IMR-90 (cell line): Measurements from ENCODE around the gene CADM4. TPM values are rescaled to one million over a fixed set of nuclear protein-coding genes. Genes with fewer than 3 reads are reported as not detected.

ENCODE experiments used
- ATAC-seq: fragments of 200-7000 bp; cut with Tn5 transposase; 2 replicates; pipeline ENCODE4 v1.9.1; 2020; ENCODE audit warnings: low read depth, mild to moderate bottlenecking, moderate library complexity
- BruUV-seq: library from RNA; stranded (reverse); fragments of 400-500 nt; replicated peaks from 2 replicates; lab custom pipeline; 2021; lab: Mats Ljungman, UMichigan
- CTCF ChIA-PET: fragments of 300-600 bp; formaldehyde crosslinking; extraction: SDS; loops from one replicate; lab custom pipeline; 2021; ENCODE audit warnings: antibody characterized with exemption; lab: Yijun Ruan, JAX
- POLR2A ChIA-PET: fragments of 300-600 bp; sonication (Branson Sonifier 250); formaldehyde crosslinking; loops from one replicate; lab custom pipeline; 2022; ENCODE audit warnings: antibody characterized with exemption; ENCODE audit not compliant: unreplicated experiment; lab: Charles Lee
- DNase-seq: peaks from one replicate; pipeline ENCODE4 v3.0.0; 2013
- H2AFZ ChIP-seq: replicated peaks from 2 replicates; pipeline ENCODE3; 2013; ENCODE audit warnings: low read length, mild to moderate bottlenecking; ENCODE audit not compliant: poor library complexity
- H2AK5ac ChIP-seq: 2 replicates; pipeline ENCODE4 v1.6.1; 2013; ENCODE audit warnings: low read depth, low read length, inconsistent platforms
- H2AK9ac ChIP-seq: replicated peaks from 2 replicates; pipeline ENCODE3; 2013; ENCODE audit warnings: mild to moderate bottlenecking, low read depth, low read length, moderate library complexity; ENCODE audit not compliant: poor library complexity
- H2BK120ac ChIP-seq: 2 replicates; pipeline ENCODE4 v1.6.1; 2013; ENCODE audit warnings: low read depth, low read length, inconsistent platforms
- H2BK15ac ChIP-seq: 3 replicates; pipeline ENCODE4 v1.6.1; 2013; ENCODE audit warnings: low read depth, low read length, inconsistent platforms
- H2BK20ac ChIP-seq: 2 replicates; pipeline ENCODE4 v1.6.1; 2013; ENCODE audit warnings: low read depth, mild to moderate bottlenecking, inconsistent platforms, low read length, moderate library complexity
- H2BK5ac ChIP-seq: 2 replicates; pipeline ENCODE4 v1.6.1; 2013; ENCODE audit warnings: mild to moderate bottlenecking, low read depth, low read length, inconsistent platforms; ENCODE audit not compliant: poor library complexity, severe bottlenecking
- H3K14ac ChIP-seq: replicated peaks from 2 replicates; pipeline ENCODE4 v1.6.1; 2013; ENCODE audit warnings: low read depth, low read length, inconsistent platforms
- H3K18ac ChIP-seq: 2 replicates; pipeline ENCODE4 v1.6.1; 2013; ENCODE audit warnings: low read depth, low read length, control low read depth
- H3K23ac ChIP-seq: 2 replicates; pipeline ENCODE4 v1.6.1; 2013; ENCODE audit warnings: low read depth, low read length, inconsistent platforms
- H3K27ac ChIP-seq: 2 replicates; pipeline ENCODE4 v1.5.1; 2013; ENCODE audit warnings: mild to moderate bottlenecking, control low read depth, low read length; ENCODE audit not compliant: insufficient read depth
- H3K27me3 ChIP-seq: 2 replicates; pipeline ENCODE4 v1.6.1; 2013; ENCODE audit warnings: low read length; ENCODE audit not compliant: control insufficient read depth, insufficient read depth
- H3K36me3 ChIP-seq: 2 replicates; pipeline ENCODE4 v1.6.1; 2013; ENCODE audit warnings: low read length, mixed read lengths; ENCODE audit not compliant: control insufficient read depth, insufficient read depth
- H3K4ac ChIP-seq: 2 replicates; pipeline ENCODE4 v1.6.1; 2013; ENCODE audit warnings: low read depth, low read length, inconsistent platforms
- H3K4me1 ChIP-seq: 2 replicates; pipeline ENCODE4 v1.6.1; 2013; ENCODE audit warnings: low read length, mixed read lengths; ENCODE audit not compliant: control insufficient read depth, insufficient read depth
- H3K4me2 ChIP-seq: 2 replicates; pipeline ENCODE4 v1.6.1; 2013; ENCODE audit warnings: low read depth, mild to moderate bottlenecking, control low read depth, low read length, moderate library complexity
- H3K4me3 ChIP-seq: 2 replicates; pipeline ENCODE4 v1.5.1; 2013; ENCODE audit warnings: low read depth, mild to moderate bottlenecking, control low read depth, low read length, moderate library complexity; ENCODE audit not compliant: insufficient read depth
- H3K56ac ChIP-seq: 2 replicates; pipeline ENCODE4 v1.6.1; 2013; ENCODE audit warnings: low read length, inconsistent platforms; ENCODE audit not compliant: insufficient read depth; ENCODE audit errors: extremely low read depth
- H3K79me1 ChIP-seq, 2 experiments: 2 replicates each; pipeline ENCODE4 v1.6.1; 2013; ENCODE audit warnings: low read length in 2 of 2, inconsistent platforms in 1 of 2, low read depth in 1 of 2
- H3K9ac ChIP-seq: 2 replicates; pipeline ENCODE4 v1.6.1; 2013; ENCODE audit warnings: low read depth, low read length, control low read depth
- H3K9me1 ChIP-seq: 2 replicates; pipeline ENCODE4 v1.6.1; 2013; ENCODE audit warnings: low read length, inconsistent platforms; ENCODE audit not compliant: insufficient read depth
- H3K9me3 ChIP-seq: 2 replicates; pipeline ENCODE4 v1.6.1; 2013; ENCODE audit warnings: low read length; ENCODE audit not compliant: control insufficient read depth, insufficient read depth
- H4K20me1 ChIP-seq: 2 replicates; pipeline ENCODE4 v1.6.1; 2013; ENCODE audit warnings: low read length, inconsistent platforms; ENCODE audit not compliant: insufficient read depth
- H4K5ac ChIP-seq: 2 replicates; pipeline ENCODE4 v1.6.1; 2013; ENCODE audit warnings: mild to moderate bottlenecking, low read depth, low read length, control low read depth
- H4K8ac ChIP-seq, 2 experiments: 2 replicates each; pipeline ENCODE4 v1.6.1; 2013; ENCODE audit warnings: low read depth in 2 of 2, low read length in 2 of 2, control low read depth in 1 of 2, inconsistent platforms in 1 of 2
- H4K91ac ChIP-seq: 2 replicates; pipeline ENCODE4 v1.6.1; 2013; ENCODE audit warnings: low read depth, low read length, inconsistent platforms; ENCODE audit not compliant: insufficient read depth
- BHLHE40 ChIP-seq: fragments of 150-350 bp; IDR thresholded peaks from 2 replicates; pipeline ENCODE4 v1.6.1; 2016; ENCODE audit warnings: mild to moderate bottlenecking, low read depth, low read length
- CEBPB ChIP-seq: IDR thresholded peaks from 2 replicates; pipeline ENCODE4 v1.6.1; 2012; ENCODE audit warnings: low read depth, low read length, improper control_type of control experiment
- CHD1 ChIP-seq: IDR thresholded peaks from 2 replicates; pipeline ENCODE4 v1.6.1; 2012; ENCODE audit warnings: low read depth, low read length, improper control_type of control experiment
- CTCF ChIP-seq: conservative IDR thresholded peaks from 2 replicates; pipeline ENCODE4 v1.5.1; 2012; ENCODE audit warnings: mild to moderate bottlenecking, low read depth, low read length, improper control_type of control experiment
- FOS ChIP-seq: fragments of 150-350 bp; IDR thresholded peaks from 2 replicates; pipeline ENCODE4 v1.6.1; 2016; ENCODE audit warnings: low read depth, low read length
- MAZ ChIP-seq: IDR thresholded peaks from 2 replicates; pipeline ENCODE4 v1.6.1; 2012; ENCODE audit warnings: low read depth, mild to moderate bottlenecking, low read length, improper control_type of control experiment, moderate library complexity, borderline replicate concordance
- MXI1 ChIP-seq: IDR thresholded peaks from 2 replicates; pipeline ENCODE4 v1.6.1; 2012; ENCODE audit warnings: low read depth, mild to moderate bottlenecking, low read length, moderate library complexity, borderline replicate concordance
- NFE2L2 ChIP-seq: fragments of 150-350 bp; IDR thresholded peaks from 2 replicates; pipeline ENCODE4 v1.6.1; 2016; ENCODE audit warnings: low read depth, mild to moderate bottlenecking, low read length
- RAD21 ChIP-seq: IDR thresholded peaks from 2 replicates; pipeline ENCODE4 v1.6.1; 2012; ENCODE audit warnings: low read length, improper control_type of control experiment
- RFX5 ChIP-seq: IDR thresholded peaks from 2 replicates; pipeline ENCODE4 v1.8.0; 2012; ENCODE audit warnings: low read depth, mild to moderate bottlenecking, low read length, moderate library complexity
- SMC3 ChIP-seq: fragments of 150-350 bp; IDR thresholded peaks from 2 replicates; pipeline ENCODE4 v1.6.1; 2016; ENCODE audit warnings: low read depth, mild to moderate bottlenecking, antibody characterized with exemption, low read length, moderate library complexity
- WGBS, 2 experiments: methylation state at CpG; one replicate each; pipeline versions ENCODE4 v1.1.5 to v1.1.7; 2013; ENCODE audit warnings: missing lambda C conversion rate in 2 of 2; ENCODE audit not compliant: insufficient read length in 1 of 2; ENCODE audit errors: extremely low coverage in 2 of 2; 5-methylcytosine and 5-hydroxymethylcytosine counted together
- dilution Hi-C: fragments of 300-500 bp; cut with HindIII; formaldehyde crosslinking; loops from one replicate; pipeline ENCODE4 v1.14.3; 2018; ENCODE audit warnings: low sequenced_read_pairs; ENCODE audit not compliant: unreplicated experiment
- in situ Hi-C: fragments of 300-500 bp; cut with MboI; formaldehyde crosslinking; loops from 3 replicates; pipeline ENCODE4 v1.14.3; 2019; ENCODE audit warnings: low sequenced_read_pairs, inconsistent platforms, mixed read lengths
- intact Hi-C: fragments of 100-400 bp; cut with micrococcal nuclease; formaldehyde crosslinking; loops from 2 replicates; pipeline ENCODE4 v1.10.0; 2022
- polyA plus RNA-seq, 3 experiments: library from polyadenylated mRNA; depleted of rRNA; stranded (reverse); fragments of >200 nt; gene quantifications; 2 replicates each; pipeline ENCODE4 v1.2.3, GENCODE V29; 2012; ENCODE audit warnings: low replicate concordance in 1 of 3
- total RNA-seq: library from RNA; depleted of rRNA; stranded (reverse); fragments of >200 nt; gene quantifications from 2 replicates; pipeline ENCODE4 v1.2.3, GENCODE V29; 2012
- TF ChIP-seq, protein P1 (sequence below): fragments of 150-350 bp; IDR thresholded peaks from 2 replicates; pipeline ENCODE4 v1.6.1; 2017; ENCODE audit warnings: mild to moderate bottlenecking, antibody characterized with exemption, low read length, low read depth

Gene CADM4
- total and polyA plus RNA-seq, 2 of the 4 experiments (the other 2 are of a cell fraction), result 2.0 to 4.9 TPM

DNA sequence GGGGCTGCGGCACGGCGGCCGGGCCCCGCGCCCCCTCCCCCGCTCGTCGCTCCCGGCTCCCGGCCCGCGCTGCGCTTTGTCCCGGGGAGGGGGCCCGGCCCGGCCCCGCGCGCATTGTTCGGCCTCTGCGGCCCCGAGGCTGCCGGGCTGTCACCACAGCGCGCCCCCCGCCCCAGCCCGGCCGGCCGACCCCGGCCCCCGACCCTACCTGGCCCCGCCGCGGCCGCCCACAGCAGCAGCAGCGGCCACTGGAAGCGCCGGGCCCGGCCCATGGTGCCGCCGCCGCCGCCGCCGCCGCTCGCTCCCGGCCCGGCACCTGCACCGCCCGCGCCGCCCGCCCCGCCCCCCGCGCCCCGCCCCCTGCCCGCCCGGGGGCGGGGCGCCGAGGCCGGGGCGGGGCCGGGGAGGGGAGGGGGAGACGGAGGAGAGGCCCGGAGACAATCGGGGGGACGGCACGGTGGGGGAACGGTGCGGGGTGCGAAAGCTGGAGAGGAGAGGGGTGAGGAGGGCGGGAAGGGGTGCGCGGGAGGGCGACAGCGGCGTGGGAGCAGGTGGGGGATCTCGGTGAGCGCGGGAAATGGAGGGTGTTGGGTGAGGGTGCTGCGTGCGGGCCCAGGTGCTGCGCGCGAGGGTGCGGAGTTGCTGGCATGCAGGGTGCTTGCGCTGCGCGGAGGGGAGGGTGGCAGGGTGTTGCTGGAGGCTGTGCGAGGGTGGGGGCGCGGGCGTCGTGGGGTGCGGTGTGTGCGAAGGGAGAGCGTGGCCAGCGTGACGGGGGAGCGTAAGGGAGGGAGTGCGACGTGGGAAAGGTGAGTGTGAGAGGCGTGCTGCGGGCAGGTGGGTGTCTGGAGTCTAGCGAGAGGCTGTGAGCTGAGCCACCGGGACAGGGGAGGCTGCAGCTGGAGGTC lies at the start of gene CADM4 (continued):
- TF ChIP-seq, protein P1, sequence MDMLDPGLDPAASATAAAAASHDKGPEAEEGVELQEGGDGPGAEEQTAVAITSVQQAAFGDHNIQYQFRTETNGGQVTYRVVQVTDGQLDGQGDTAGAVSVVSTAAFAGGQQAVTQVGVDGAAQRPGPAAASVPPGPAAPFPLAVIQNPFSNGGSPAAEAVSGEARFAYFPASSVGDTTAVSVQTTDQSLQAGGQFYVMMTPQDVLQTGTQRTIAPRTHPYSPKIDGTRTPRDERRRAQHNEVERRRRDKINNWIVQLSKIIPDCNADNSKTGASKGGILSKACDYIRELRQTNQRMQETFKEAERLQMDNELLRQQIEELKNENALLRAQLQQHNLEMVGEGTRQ, result no peak
- TF ChIP-seq FOS (no peak), MAZ (no peak)

DNA sequence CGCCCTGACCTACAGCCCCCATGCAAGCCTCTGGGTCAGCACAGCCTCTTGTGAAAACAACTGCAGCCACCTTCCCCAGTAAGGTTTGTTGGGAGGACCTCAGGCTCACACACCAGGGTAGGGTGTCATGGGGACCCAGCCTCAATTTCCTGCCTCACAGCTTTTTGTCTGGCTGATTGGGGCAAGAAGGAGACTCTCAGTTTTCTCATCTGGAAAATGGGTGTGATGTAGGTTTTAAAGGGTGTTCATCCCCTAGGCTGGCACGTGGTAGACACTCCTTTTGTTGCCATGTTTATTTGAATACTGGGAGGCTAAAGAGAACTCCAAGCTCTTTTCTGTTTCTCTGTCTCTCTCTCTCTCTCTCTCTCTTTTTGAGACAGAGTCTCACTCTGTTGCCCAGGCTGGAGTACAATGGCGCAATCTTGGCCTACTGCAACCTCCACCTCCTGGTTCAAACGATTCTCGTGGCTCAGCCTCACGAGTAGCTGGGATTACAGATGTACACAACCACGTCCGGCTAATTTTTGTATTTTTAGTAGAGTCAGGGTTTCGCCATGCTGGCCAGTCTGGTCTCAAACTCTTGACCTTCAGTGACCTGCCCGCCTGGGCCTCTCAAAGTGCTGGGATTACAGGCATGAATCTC lies 48.5 kb upstream of the CADM4 start:
- H3K36me3 ChIP-seq, result no peaks in the 10 kb centered on the region
- CTCF ChIA-PET, result no interaction called here
- POLR2A ChIA-PET, result no interaction called here
- no peak overlapping the region for H2AK5ac ChIP-seq
- peaks cover 23% of the 10 kb centered on the region for H3K9me3 ChIP-seq
- no peak overlapping the region for H3K27ac ChIP-seq
- no peak overlapping the region for H2BK120ac ChIP-seq
- intact Hi-C loops (no loop called here), in situ Hi-C loops (no loop called here), dilution Hi-C loops (no loop called here)
- WGBS, 2 experiments, result 80% methylated on average over 1 of the region's 10 CpGs; no CpG with 5 or more reads in 1 of the 2 experiments
- no peak overlapping the region for H2BK5ac ChIP-seq
- no peak overlapping the region; the same call in 1 of the 2 replicates for H3K14ac ChIP-seq
- H3K4ac ChIP-seq, result no peak overlapping the region
- H3K27me3 ChIP-seq, result peaks cover 2% of the 10 kb centered on the region; the same call in 1 of the 2 replicates
- no peak overlapping the region for H3K9ac ChIP-seq
- BruUV-seq, result no TSS peak
- H2BK15ac ChIP-seq, result no peak overlapping the region
- no peak overlapping the region for H4K8ac ChIP-seq
- H2AFZ ChIP-seq, result no peak overlapping the region
- no peak overlapping the region for H3K18ac ChIP-seq
- H2AK9ac ChIP-seq, result no peak overlapping the region
- H4K5ac ChIP-seq, result no peak overlapping the region
- no peak for ATAC-seq
- H3K4me1 ChIP-seq, result peaks cover 2% of the 10 kb centered on the region; the same call in 1 of the 2 replicates
- H3K4me3 ChIP-seq, result no peak overlapping the region
- no peaks in the 10 kb centered on the region for H3K9me1 ChIP-seq
- H3K23ac ChIP-seq, result no peak overlapping the region
- H3K4me2 ChIP-seq, result no peak overlapping the region
- no peak overlapping the region for H4K91ac ChIP-seq
- no peak overlapping the region for H3K56ac ChIP-seq
- no peaks in the 10 kb centered on the region for H4K20me1 ChIP-seq
- DNase-seq, result no peak
- no peaks in the 10 kb centered on the region for H3K79me1 ChIP-seq
- no peak overlapping the region for H2BK20ac ChIP-seq
- TF ChIP-seq CEBPB (no peak), CTCF (no peak), RAD21 (no peak), NFE2L2 (no peak), CHD1 (no peak), RFX5 (no peak), SMC3 (no peak), BHLHE40 (no peak), MXI1 (no peak)
- TF ChIP-seq, protein P1, result no peak
